Endothelial cell of umbilical vein (primary cell): ENCODE results near the gene MGAT5.

ENCODE experiments used
- POLR2A ChIP-seq: IDR thresholded peaks from 2 replicates; pipeline ENCODE4 v1.6.1; 2012; ENCODE audit warnings: low read depth, mild to moderate bottlenecking, control low read depth, low read length
- TF ChIP-seq, protein P1 (sequence below), 2 donors: IDR thresholded peaks; 1 replicate in 1 of 2; 2 replicates in 1 of 2; pipeline ENCODE4 v1.5.1; 2011; ENCODE audit warnings: low read length in 2 of 2, mild to moderate bottlenecking in 2 of 2, moderate library complexity in 2 of 2, control low read depth in 1 of 2, inconsistent platforms in 1 of 2, low read depth in 1 of 2; ENCODE audit not compliant: insufficient read depth in 1 of 2; ENCODE audit errors: extremely low read depth in 1 of 2

DNA sequence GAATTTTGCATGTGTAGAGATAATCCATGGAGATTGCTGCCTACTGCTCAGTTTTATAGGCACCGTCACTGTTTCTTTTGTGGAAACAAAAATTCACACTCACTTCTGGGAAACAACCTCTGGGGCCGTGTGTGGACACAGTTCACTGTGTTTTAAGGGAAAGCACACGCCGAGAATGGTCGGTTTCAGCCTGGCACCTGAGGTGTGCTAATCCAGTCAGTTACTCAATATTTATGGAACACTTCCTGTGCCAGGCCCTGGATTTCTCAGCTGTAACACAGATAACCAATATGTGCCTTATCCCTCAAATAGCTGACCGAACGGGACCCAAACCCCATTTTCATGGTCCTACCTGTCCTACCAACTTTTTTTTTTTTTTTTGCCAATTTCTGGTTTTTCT is 179.6 kb downstream of the MGAT5 start:
- TF ChIP-seq POLR2A = no peak
- TF ChIP-seq, protein P1, sequence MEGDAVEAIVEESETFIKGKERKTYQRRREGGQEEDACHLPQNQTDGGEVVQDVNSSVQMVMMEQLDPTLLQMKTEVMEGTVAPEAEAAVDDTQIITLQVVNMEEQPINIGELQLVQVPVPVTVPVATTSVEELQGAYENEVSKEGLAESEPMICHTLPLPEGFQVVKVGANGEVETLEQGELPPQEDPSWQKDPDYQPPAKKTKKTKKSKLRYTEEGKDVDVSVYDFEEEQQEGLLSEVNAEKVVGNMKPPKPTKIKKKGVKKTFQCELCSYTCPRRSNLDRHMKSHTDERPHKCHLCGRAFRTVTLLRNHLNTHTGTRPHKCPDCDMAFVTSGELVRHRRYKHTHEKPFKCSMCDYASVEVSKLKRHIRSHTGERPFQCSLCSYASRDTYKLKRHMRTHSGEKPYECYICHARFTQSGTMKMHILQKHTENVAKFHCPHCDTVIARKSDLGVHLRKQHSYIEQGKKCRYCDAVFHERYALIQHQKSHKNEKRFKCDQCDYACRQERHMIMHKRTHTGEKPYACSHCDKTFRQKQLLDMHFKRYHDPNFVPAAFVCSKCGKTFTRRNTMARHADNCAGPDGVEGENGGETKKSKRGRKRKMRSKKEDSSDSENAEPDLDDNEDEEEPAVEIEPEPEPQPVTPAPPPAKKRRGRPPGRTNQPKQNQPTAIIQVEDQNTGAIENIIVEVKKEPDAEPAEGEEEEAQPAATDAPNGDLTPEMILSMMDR (IDR thresholded peaks at IDR 0.05; ENCODE audit: extremely low read depth in 1 of 2, insufficient read depth in 1 of 2, low read depth in 1 of 2, low read length in 2 of 2) = no peak
